ENCODE measurements around the gene PKHD1.

DNA sequence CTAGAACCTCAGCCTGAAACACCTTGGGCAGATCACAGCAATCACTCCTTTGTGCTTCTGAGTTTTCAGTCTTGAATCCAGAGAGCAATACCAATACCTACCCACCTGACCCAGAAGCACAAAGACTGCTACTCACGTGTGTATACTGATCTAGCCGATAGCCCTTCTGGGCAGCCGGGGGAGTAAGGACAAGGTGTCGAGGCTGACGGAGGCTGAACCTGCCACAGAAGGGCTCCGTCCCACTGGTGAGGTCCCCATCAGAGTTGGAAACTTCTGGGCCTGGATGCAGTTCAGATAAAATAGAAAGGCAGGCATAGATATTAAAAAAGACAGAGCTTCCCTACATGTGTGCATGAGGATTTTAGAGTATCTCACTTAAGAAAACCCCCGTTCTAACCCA lies 32.0 kb downstream of the PKHD1 start:
- TF ChIP-seq RARB (CRISPR knock-in tag; IDR thresholded peaks at IDR 0.05) (no peak), CSRNP3 (CRISPR knock-in tag; IDR thresholded peaks at IDR 0.05) (no peak), ZFP30 (CRISPR knock-in tag; IDR thresholded peaks at IDR 0.05) (no peak), ZNF8 (CRISPR knock-in tag; IDR thresholded peaks at IDR 0.05) (no peak), OSR1 (CRISPR knock-in tag; IDR thresholded peaks at IDR 0.05) (no peak), CSDC2 (CRISPR knock-in tag; IDR thresholded peaks at IDR 0.05) (no peak), ZNF70 (CRISPR knock-in tag; IDR thresholded peaks at IDR 0.05) (no peak), ARNTL (CRISPR knock-in tag; IDR thresholded peaks at IDR 0.05; ENCODE audit: borderline replicate concordance, low read depth) (no peak), ZFP3 (CRISPR knock-in tag; IDR thresholded peaks at IDR 0.05) (no peak), TCF4 (CRISPR knock-in tag; IDR thresholded peaks at IDR 0.05; ENCODE audit: borderline replicate concordance) (no peak), ZNF565 (CRISPR knock-in tag; conservative IDR thresholded peaks at IDR 0.05; ENCODE audit: low read depth) (no peak)
- TF ChIP-seq, protein P1, sequence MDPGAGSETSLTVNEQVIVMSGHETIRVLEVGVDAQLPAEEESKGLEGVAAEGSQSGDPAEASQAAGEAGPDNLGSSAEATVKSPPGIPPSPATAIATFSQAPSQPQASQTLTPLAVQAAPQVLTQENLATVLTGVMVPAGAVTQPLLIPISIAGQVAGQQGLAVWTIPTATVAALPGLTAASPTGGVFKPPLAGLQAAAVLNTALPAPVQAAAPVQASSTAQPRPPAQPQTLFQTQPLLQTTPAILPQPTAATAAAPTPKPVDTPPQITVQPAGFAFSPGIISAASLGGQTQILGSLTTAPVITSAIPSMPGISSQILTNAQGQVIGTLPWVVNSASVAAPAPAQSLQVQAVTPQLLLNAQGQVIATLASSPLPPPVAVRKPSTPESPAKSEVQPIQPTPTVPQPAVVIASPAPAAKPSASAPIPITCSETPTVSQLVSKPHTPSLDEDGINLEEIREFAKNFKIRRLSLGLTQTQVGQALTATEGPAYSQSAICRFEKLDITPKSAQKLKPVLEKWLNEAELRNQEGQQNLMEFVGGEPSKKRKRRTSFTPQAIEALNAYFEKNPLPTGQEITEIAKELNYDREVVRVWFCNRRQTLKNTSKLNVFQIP (CRISPR knock-in tag; IDR thresholded peaks at IDR 0.05; ENCODE audit: borderline replicate concordance, low read depth), result no peak
- TF ChIP-seq, protein P2, sequence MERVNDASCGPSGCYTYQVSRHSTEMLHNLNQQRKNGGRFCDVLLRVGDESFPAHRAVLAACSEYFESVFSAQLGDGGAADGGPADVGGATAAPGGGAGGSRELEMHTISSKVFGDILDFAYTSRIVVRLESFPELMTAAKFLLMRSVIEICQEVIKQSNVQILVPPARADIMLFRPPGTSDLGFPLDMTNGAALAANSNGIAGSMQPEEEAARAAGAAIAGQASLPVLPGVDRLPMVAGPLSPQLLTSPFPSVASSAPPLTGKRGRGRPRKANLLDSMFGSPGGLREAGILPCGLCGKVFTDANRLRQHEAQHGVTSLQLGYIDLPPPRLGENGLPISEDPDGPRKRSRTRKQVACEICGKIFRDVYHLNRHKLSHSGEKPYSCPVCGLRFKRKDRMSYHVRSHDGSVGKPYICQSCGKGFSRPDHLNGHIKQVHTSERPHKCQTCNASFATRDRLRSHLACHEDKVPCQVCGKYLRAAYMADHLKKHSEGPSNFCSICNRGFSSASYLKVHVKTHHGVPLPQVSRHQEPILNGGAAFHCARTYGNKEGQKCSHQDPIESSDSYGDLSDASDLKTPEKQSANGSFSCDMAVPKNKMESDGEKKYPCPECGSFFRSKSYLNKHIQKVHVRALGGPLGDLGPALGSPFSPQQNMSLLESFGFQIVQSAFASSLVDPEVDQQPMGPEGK (CRISPR knock-in tag; IDR thresholded peaks at IDR 0.05; ENCODE audit: borderline replicate concordance), result no peak
- TF ChIP-seq, protein P3, sequence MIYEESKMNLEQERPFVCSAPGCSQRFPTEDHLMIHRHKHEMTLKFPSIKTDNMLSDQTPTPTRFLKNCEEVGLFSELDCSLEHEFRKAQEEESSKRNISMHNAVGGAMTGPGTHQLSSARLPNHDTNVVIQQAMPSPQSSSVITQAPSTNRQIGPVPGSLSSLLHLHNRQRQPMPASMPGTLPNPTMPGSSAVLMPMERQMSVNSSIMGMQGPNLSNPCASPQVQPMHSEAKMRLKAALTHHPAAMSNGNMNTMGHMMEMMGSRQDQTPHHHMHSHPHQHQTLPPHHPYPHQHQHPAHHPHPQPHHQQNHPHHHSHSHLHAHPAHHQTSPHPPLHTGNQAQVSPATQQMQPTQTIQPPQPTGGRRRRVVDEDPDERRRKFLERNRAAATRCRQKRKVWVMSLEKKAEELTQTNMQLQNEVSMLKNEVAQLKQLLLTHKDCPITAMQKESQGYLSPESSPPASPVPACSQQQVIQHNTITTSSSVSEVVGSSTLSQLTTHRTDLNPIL (CRISPR knock-in tag; IDR thresholded peaks at IDR 0.05; ENCODE audit: low read depth), result no peak
